Measurements from ENCODE around the gene APOBEC4. TPM values are rescaled to one million over a fixed set of nuclear protein-coding genes. Genes with fewer than 3 reads are reported as not detected.
"Not testable (repeated sequence)": the region's sequence is repeated elsewhere in the genome, so short reads cannot be mapped to it uniquely, and the experiment has no call there.

Gene APOBEC4
- total RNA-seq, 1 experiment from 2014 or later, result not detected

DNA sequence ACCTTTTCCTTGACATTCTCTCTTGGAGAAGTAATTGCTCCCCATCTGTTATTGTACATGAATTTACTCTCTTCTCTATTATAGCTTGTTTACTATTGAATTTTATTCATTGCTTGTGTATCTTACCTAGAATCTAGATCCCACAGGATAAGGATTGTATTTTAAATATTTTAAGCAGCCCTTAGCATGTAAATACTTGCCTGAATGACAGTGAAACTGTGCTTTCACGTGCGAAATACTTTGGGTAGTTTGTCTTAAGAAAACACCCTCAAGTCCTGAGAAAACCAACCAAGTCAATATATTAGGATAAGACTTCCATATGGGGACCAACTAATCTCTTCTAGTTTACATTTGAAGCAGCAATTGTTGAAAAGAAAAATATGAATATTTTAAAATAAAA, 32.8 kb downstream of the APOBEC4 start:
- Histone ChIP-seq H3K4me1 (ENCODE audit: insufficient read depth, low read length) (peaks cover 28% of the 10 kb centered on the region), H2AFZ (ENCODE audit: low read length) (no peak overlapping the region), H3K27ac (ENCODE audit: low read length) (peak overlapping the region; percentile 61; the same call in 1 of the 2 replicates), H3K27me3 (ENCODE audit: low read length) (no peaks in the 10 kb centered on the region), H3K79me2 (ENCODE audit: low read length) (peaks cover 16% of the 10 kb centered on the region), H3K4me3 (ENCODE audit: low read length) (no peak overlapping the region), H3K36me3 (ENCODE audit: low read depth, low read length) (peaks cover 14% of the 10 kb centered on the region; the same call in 1 of the 2 replicates), H4K20me1 (ENCODE audit: low read length) (no peaks in the 10 kb centered on the region), H3K4me2 (ENCODE audit: low read length) (peak overlapping the region; percentile 49; the same call in 1 of the 2 replicates), H3K9me3 (ENCODE audit: low read length) (no peaks in the 10 kb centered on the region), H3K9me2 (replicated peaks; ENCODE audit: low read length) (no peaks in the 10 kb centered on the region), H3F3A (ENCODE audit: low read length, unreplicated experiment) (peaks cover 4% of the 10 kb centered on the region), H3K9ac (ENCODE audit: low read length) (no peak overlapping the region)
- no TSS peak for BruUV-seq (replicated peaks)
- POLR2A ChIA-PET (ENCODE audit: unreplicated experiment), result no interaction called here
- intact Hi-C loops (cut with micrococcal nuclease), result loop anchor here (5.0 kb wide), 1 partner anchor 68 kb away; no protein-coding TSS in a partner anchor
- no peak for ATAC-seq
- no peak for DNase-seq
- CTCF ChIA-PET, result no interaction called here
- TF ChIP-seq, protein P1, sequence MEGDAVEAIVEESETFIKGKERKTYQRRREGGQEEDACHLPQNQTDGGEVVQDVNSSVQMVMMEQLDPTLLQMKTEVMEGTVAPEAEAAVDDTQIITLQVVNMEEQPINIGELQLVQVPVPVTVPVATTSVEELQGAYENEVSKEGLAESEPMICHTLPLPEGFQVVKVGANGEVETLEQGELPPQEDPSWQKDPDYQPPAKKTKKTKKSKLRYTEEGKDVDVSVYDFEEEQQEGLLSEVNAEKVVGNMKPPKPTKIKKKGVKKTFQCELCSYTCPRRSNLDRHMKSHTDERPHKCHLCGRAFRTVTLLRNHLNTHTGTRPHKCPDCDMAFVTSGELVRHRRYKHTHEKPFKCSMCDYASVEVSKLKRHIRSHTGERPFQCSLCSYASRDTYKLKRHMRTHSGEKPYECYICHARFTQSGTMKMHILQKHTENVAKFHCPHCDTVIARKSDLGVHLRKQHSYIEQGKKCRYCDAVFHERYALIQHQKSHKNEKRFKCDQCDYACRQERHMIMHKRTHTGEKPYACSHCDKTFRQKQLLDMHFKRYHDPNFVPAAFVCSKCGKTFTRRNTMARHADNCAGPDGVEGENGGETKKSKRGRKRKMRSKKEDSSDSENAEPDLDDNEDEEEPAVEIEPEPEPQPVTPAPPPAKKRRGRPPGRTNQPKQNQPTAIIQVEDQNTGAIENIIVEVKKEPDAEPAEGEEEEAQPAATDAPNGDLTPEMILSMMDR (conservative IDR thresholded peaks at IDR 0.05; ENCODE audit: low read depth, low read length), result no peak
- TF ChIP-seq EZH2phosphoT487 (IDR thresholded peaks at IDR 0.05; ENCODE audit: borderline replicate concordance, low read length), result no peak
- no peak for TF ChIP-seq EZH2 (IDR thresholded peaks at IDR 0.05; ENCODE audit: low read length, unreplicated experiment)

DNA sequence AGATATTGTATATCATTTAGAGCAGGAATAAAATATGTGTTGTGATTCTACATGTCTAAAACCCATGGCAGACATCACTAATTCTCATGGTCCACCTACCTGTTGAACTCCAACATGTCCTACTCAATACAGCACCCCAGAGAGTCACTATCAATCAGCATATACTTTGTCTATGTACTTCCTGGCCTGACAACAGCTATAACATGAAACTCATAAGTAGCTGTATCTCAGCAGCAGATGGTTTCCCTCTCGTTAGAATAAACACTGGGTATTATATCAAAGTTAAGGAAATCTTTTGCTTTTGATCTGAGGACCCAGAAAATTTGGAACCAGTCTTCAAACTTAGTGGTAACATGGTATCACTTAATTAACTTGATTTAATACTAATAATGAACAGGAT, 33.3 kb downstream of the APOBEC4 start:
- 0 out of 2 replicates have a peak, but pooled peaks cover 10% of the 10 kb centered on the region for H3K36me3 ChIP-seq (ENCODE audit: low read depth, low read length)
- H3K27me3 ChIP-seq (ENCODE audit: low read length), result no peaks in the 10 kb centered on the region
- ChIA-PET POLR2A (ENCODE audit: unreplicated experiment) (no interaction called here), CTCF (interaction anchor here (0.5 kb wide), 1 partner anchor 205 kb away, joined by 8 read pairs; no protein-coding TSS in a partner anchor)
- ATAC-seq (no peak), DNase-seq (no peak)
- H3F3A ChIP-seq (ENCODE audit: low read length, unreplicated experiment), result peaks cover 4% of the 10 kb centered on the region
- BruUV-seq (replicated peaks), result no TSS peak
- H3K9ac ChIP-seq (ENCODE audit: low read length), result no peak overlapping the region; the same call in 1 of the 2 replicates
- H3K4me3 ChIP-seq (ENCODE audit: low read length), result peak overlapping the region; percentile 35; the same call in 1 of the 2 replicates
- H3K9me3 ChIP-seq (ENCODE audit: low read length), result no peaks in the 10 kb centered on the region
- intact Hi-C loops (cut with micrococcal nuclease), result loop anchor here (5.0 kb wide), 1 partner anchor 67 kb away; no protein-coding TSS in a partner anchor
- peak overlapping the region; percentile 61 for H3K27ac ChIP-seq (ENCODE audit: low read length)
- H3K9me2 ChIP-seq (replicated peaks; ENCODE audit: low read length), result no peaks in the 10 kb centered on the region
- H2AFZ ChIP-seq (ENCODE audit: low read length), result no peak overlapping the region
- peaks cover 28% of the 10 kb centered on the region for H3K4me1 ChIP-seq (ENCODE audit: insufficient read depth, low read length)
- H3K4me2 ChIP-seq (ENCODE audit: low read length), result peak overlapping the region; percentile 49; the same call in 1 of the 2 replicates
- peaks cover 19% of the 10 kb centered on the region for H3K79me2 ChIP-seq (ENCODE audit: low read length)
- no peaks in the 10 kb centered on the region for H4K20me1 ChIP-seq (ENCODE audit: low read length)
- TF ChIP-seq, protein P1 (conservative IDR thresholded peaks at IDR 0.05; ENCODE audit: low read depth, low read length), result no peak
- no peak for TF ChIP-seq EZH2phosphoT487 (IDR thresholded peaks at IDR 0.05; ENCODE audit: borderline replicate concordance, low read length)
- TF ChIP-seq EZH2 (IDR thresholded peaks at IDR 0.05; ENCODE audit: low read length, unreplicated experiment), result no peak

DNA sequence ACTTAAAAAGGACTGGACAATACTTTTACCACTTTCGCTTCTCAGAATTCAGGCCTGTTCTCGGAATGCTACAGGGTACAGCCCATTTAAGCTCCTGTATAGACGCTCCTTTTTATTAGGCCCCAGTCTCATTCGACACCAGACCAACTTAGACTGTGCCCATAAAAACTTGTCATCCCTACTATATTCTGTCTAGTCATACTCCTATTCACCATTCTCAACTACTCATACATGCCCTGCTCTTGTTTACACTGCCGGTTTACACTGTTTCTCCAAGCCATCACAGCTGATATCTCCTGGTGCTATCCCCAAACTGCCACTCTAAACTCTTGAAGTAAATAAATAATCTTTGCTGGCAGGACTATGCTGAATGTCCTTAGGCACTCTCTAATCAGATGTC, 34.9 kb downstream of the APOBEC4 start:
- H3F3A ChIP-seq (ENCODE audit: low read length, unreplicated experiment); H2AFZ ChIP-seq (ENCODE audit: low read length); H3K36me3 ChIP-seq (ENCODE audit: low read depth, low read length); POLR2A ChIA-PET (ENCODE audit: unreplicated experiment); H3K4me2 ChIP-seq (ENCODE audit: low read length); H4K20me1 ChIP-seq (ENCODE audit: low read length); CTCF ChIA-PET; DNase-seq; ATAC-seq; H3K4me3 ChIP-seq (ENCODE audit: low read length); intact Hi-C loops (cut with micrococcal nuclease); H3K27me3 ChIP-seq (ENCODE audit: low read length); H3K9me3 ChIP-seq (ENCODE audit: low read length); H3K9me2 ChIP-seq (replicated peaks; ENCODE audit: low read length); H3K9ac ChIP-seq (ENCODE audit: low read length): not testable (repeated sequence)
- TSS peak; percentile 61 for BruUV-seq (replicated peaks)
- H3K27ac ChIP-seq (ENCODE audit: low read length), result 0 out of 2 replicates have a peak overlapping the region, but pooled peaks have one; percentile 11
- H3K4me1 ChIP-seq (ENCODE audit: insufficient read depth, low read length), result peaks cover 25% of the 10 kb centered on the region
- peaks cover 29% of the 10 kb centered on the region for H3K79me2 ChIP-seq (ENCODE audit: low read length)

DNA sequence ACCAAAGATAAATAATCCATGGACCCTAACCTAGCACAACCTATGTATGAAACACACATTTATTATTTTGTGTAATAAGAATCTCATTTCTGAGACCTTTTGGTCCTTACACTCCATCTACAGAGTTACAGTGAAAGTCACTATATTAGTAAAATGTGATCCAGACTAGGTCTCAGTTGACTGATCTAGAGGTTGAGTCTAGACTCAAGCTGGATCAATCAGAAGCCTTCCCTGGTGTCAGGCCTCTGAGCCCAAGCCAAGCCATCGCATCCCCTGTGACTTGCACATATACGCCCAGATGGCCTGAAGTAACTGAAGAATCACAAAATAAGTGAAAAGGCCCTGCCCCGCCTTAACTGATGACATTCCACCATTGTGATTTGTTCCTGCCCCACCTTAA, 40.1 kb downstream of the APOBEC4 start:
- H3K27ac ChIP-seq (ENCODE audit: low read length), result peak overlapping the region; percentile 84

More for the DNA sequence above, 40.1 kb downstream of the APOBEC4 start:
- H2AFZ ChIP-seq (ENCODE audit: low read length); H3K9me3 ChIP-seq (ENCODE audit: low read length); BruUV-seq (replicated peaks); H3K9me2 ChIP-seq (replicated peaks; ENCODE audit: low read length); intact Hi-C loops (cut with micrococcal nuclease); H3F3A ChIP-seq (ENCODE audit: low read length, unreplicated experiment); H4K20me1 ChIP-seq (ENCODE audit: low read length); CTCF ChIA-PET; H3K36me3 ChIP-seq (ENCODE audit: low read depth, low read length); H3K27me3 ChIP-seq (ENCODE audit: low read length); POLR2A ChIA-PET (ENCODE audit: unreplicated experiment): not testable (repeated sequence)
- Histone ChIP-seq H3K79me2 (ENCODE audit: low read length) (peaks cover 26% of the 10 kb centered on the region), H3K4me2 (ENCODE audit: low read length) (peak overlapping the region; percentile 58), H3K4me1 (ENCODE audit: insufficient read depth, low read length) (peaks cover 40% of the 10 kb centered on the region), H3K9ac (ENCODE audit: low read length) (peak overlapping the region; percentile 61), H3K4me3 (ENCODE audit: low read length) (peak overlapping the region; percentile 41)
- peak; percentile 33 for DNase-seq
- ATAC-seq, result peak; percentile 7; the same call in 1 of the 2 replicates

Data from PC-3 (cell line).